Hepatic stellate cell (primary cell): ENCODE measurements around the gene STARD3NL.

Experiments used
- DNase-seq: peaks from one replicate; pipeline ENCODE4 v3.0.0; 2011; ENCODE audit warnings: low spot score

STARD3NL gene

DNA sequence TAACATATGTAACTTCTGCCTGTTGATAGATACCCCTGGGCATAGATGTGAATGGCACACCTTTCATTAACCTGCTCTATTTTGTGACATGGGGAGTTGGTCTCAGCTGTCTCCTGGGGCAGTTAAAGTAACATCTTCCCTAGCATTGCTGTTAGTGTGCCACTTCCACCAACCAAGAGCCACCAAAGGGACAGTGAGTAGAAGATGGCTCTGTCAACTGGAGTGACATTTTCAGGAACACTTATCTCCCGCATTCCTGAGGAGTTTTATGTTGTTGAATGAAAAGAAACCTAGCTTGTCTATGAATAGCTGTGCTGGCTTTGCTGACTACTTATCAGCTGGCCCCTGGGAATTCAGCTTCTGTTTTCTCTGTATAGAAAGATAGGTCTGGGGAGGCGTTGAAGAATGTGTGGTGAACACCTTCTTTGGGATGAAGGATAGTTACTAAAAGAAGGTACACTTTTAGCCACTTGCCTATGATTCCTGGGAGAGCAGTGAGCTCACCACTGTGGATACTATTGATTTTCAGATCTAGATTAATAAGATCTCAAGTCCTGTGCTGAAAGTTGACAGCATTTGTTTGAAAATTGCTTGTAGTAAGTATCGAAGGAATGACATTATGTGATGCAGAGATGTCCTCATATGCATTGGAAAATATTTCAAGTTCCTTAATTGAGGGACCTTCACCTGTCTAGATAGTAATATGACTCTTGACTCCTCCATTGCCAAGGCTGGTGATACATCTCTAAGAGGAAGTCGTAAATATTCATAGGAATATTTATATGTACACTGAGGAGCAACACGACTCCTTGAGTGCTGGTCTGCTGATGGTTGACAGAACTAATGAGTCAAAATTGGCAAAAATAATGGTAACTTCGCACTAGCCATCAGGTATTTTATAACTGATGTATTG, 7.6 kb downstream of the STARD3NL start:
- no peak for DNase-seq

DNA sequence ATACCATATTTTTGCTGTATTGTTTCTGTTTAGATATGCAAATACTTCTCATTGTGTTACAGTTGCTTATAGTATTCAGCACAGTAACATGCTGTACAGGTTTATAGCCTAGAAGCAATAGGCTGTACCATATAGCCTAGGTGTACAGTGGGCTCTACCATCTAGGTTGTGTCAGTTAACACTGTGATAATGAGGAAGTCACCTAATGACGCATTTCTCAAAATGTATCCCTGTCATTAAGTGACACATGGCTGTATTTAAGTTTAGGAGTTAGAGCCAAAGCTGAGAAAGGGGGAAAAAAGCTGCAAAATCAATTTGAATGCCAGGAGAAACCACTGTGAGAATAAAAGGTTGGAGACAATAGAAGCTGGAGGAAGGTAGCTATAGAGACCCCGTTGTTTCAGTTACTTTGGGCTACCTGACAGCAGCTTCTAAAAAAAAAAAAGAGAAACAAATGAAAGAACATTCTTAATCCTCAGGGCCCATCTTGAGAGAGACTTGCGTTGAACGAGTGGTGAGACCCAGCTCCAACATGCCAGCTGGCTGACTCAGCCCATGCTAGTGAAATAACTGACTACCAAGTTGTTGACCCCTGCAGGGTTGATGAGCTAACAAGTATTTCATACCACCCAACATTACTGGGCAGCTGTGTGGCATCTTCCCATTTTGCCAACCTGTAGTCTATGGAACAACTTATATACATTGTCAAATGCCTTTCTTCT, 8.7 kb downstream of the STARD3NL start:
- no peak for DNase-seq

DNA sequence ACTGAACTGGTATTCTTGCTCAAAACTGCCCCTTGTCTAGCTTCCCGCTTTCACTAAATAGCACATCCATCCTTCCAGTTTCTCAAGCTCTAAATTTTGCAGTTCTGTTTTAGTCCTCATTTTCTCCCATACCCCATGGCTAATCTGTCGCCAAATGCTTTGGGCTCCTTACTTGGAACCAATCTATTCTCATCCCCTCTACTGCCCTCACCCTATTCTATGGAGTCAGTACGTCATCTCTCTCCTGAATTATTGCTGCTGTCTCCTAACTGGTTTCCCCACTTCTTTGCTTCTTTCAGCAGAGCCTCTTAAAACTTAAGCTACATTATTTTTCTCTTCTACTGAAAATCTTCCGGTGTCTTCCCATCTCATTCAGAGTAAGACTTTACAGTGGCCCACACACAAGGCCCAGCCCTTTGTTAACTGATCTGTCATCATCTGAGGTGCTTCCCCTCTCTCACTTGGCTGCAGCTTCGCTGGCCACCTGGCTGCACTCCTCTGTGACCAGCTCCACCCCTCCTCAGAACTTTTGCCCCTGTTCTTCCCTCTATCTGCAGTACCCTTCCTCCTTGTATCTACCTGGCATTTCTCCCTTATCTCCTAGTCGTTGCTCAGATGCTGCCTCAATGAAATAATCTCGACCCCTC, 9.9 kb downstream of the STARD3NL start:
- no peak for DNase-seq

DNA sequence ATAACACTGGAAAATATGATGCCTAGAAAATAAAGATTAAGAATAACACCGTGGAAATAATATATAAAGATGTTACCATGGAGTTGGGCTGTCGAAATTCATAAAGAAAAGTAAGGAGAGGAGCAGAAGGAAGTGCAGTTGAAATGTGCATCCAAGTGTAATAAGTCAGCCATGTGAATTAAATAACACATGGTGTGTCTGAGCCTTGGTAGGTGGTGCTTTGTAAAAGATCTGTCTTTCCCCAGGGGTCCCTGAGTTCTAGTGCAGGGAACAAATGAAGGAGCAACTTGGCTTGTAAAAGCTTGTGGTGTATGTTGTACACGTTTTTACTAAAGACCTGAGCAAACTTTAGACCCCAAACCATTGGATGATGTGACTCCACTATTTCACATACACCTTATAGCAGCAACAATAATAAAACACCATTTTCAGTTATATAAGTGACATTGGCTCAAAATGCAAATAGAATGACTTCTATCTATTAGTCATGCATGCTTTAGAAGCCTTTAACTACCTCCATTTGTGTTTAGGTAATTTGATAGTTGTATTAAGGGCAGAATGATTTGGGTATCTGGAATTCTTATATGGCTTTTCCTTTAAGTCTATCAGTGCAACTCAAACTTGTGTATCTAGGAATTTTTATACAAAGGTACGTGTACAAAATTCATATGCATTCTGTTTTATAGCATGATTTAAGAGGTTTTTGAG, 11.3 kb downstream of the STARD3NL start:
- DNase-seq = no peak

- no peak for DNase-seq
Measured at GRCh38 chr7:38190011-38190410, 12.0 kb downstream of the STARD3NL start.

DNA sequence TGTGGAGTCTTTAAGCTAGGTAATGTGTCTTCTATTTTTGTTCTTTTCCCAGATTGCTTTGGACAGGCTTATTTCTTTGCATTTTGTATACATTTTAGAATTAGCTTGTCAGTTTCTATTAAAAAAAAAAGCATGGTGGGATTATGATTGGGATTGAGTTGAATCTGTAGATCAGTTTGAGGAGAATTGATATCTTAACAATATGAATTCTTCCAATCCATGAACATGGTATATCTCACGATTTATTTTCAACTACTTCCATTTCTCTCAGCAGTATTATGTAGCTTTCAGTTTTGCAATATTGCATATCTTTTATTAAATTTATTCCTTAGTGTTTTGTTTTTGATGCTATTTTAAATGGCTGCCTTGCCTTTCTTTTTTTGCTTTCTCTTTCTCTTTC, 13.7 kb downstream of the STARD3NL start:
- no peak for DNase-seq

GRCh38 chr7:38192327-38192726, 14.3 kb downstream of the STARD3NL start:
- DNase-seq = no peak

DNA sequence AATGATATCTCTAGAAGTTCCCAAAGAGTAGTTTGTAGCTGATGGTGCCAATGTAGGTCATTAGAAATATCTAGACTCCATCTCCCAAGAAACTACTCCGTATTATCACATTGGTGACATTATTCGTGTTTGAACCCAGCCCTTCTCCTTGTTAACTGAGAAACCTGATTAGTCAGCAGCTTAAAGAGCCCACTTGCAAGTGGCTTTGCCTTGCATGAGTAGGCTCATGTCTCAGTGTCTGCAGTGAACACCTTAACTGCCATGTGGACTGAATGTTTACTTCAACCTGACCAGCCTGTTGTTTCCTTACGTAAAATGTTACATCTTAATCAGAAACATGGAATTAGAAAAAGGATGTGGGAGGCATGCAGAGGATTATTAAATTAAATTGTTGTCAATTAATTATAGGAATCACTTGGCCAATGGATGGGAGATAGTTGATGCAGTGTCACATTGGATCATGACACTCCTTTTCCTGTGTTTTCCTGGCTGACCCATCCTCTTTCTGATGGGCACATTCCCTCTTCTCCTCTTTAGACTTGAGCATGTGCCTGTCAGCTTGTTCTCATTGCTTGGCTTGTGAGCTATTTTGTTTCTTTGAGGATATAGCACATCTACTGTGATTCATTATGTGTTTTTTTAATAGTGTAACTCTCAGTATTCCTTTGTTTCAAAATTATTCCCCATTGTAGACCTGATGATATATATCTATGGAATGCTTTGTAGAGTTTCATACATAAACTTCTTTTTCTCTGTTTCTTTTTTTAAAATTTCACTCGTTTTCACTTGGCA, 18.0 kb downstream of the STARD3NL start:
- no peak for DNase-seq

- DNase-seq = no peak
Measured at GRCh38 chr7:38198366-38198765, 20.3 kb downstream of the STARD3NL start.

DNA sequence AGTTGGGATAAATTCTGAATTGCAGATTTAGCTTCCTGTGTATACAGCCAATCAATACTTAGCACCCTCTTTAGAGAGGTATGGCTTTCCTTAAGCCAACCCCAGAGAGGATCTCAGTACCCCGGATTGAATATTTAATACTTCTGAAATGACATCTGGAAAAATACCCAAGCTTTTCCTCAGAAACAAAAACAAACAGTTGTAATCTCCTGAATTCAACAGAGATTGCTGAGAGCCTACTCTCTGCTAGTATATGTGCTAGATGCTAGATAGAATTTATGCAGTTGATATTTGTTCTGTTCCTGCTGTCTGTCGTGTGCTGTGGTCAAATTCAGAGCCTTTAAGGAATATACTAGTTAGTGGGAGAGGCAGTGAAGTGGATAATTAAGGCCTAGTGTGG, 21.1 kb downstream of the STARD3NL start:
- DNase-seq = no peak

GRCh38 chr7:38199782-38200181, 21.7 kb downstream of the STARD3NL start:
- DNase-seq = no peak

DNA sequence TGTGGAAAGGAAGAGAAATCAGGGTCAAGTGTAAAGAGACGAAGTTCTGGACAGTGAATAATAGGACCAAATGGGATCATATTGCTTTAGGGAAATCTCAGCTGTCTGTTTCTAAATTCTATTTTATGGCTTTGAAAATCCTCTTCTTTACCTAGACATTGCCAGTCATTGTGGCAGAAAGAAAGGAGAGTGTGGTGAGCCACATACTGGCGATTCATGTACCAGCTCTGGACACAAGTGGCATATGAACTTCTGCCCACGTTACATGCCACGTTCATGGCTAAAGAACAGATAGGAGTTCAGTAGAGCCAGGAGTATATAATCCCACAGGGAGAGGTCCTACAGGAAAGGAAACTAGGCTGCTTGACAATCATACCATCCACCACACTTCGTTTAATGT, 28.0 kb downstream of the STARD3NL start:
- DNase-seq = no peak

DNA sequence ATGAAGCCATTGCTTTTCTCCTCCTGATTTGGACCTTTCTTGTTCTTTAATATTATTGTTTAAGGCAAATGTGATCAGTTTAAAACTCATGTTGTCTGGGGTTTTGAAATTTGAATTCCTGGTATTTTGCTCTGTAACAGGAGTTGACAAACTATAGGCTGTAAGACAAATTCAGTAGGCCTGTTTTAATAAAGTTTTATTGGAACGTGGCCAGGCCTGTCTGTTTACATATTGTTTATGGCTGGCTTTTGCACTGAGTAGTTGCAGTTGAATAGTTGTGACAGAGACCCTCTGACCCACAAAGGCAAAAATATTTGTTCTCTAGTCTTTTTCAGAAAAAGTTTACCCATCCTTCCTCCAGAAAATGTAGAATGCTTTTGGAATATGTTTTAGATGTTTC, 29.8 kb downstream of the STARD3NL start:
- DNase-seq = no peak

GRCh38 chr7:38211486-38211885, 33.4 kb downstream of the STARD3NL start:
- no peak for DNase-seq

DNA sequence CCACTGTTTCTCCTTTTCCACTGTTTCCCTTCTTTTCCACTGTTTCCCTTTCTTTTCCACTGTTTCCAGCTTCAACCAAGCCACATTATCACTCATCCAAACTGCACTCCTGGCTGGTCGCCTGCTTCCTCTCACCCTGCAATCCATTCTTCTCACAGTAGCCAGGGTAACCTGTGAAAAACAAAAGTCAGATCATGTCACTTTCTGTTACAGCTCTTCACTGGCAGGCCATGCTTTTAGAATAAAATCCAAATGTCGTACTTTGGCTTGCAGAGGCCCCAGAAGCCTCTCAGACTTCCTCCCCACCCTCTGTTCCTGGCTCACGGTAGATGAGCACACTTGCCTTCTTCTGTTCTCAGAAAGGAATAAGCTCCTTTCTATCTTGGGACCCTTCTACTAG, 33.9 kb downstream of the STARD3NL start:
- no peak for DNase-seq

- DNase-seq = no peak
Measured at GRCh38 chr7:38215115-38215514, 37.1 kb downstream of the STARD3NL start.

- peak; percentile 70 for DNase-seq
Measured at GRCh38 chr7:38215735-38216670, 38.0 kb downstream of the STARD3NL start.

- DNase-seq = no peak
Measured at GRCh38 chr7:38217672-38218071, 39.6 kb downstream of the STARD3NL start.

DNA sequence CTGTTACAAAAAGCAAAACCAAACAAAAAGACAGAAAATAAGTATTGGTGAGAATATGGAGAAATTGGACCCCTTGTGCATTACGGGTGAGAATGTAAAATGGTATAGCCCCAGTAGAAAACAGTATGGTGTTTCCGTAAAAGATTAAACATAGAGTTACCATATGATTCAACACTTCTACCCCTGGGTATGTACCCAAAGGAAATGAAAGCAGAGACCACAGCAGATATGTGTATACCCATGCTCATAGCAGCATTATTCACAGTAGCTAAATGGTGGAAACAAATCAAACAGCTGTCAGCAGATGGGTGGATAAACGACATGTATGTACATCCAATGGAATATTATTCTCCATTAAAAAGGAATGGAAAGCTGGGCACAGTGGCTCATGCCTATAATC, 42.4 kb downstream of the STARD3NL start:
- DNase-seq = no peak

DNA sequence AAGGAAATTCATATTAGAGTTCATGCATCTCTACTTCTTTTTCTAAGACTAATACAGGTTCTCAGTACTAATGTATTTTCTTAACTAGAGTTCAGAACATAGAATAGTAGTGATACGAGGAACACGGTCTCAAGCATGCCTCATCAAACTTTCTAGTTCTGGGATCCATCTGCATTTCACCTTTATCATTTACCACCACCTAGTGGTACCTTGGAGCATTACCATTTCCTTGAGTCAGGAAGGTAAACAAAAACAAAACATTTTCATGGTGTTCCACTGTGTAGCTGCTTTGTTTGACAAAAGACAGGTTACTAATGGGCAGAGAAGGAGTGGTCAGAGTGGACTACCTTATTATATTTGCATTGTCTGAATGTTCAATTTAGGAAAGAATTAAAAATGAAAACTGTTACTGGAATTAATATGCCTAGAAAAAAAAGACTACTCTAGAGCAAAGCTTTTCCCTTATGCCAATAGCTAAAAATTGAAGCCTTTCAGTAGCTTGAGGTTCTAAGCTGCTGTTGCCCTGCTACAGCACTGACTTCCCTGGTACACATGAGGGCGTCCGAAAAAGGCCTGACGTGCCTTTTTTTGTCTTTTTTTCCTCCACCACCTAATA, 44.5 kb downstream of the STARD3NL start:
- DNase-seq = peak; percentile 16
